Bronchial epithelial cell (primary cell): ENCODE results near the gene KRTAP10-2. TPM values are rescaled to one million over a fixed set of nuclear protein-coding genes. Genes with fewer than 3 reads are reported as not detected.

ENCODE experiments used
- DNase-seq: peaks from one replicate; pipeline ENCODE4 v3.0.0-alpha.2; 2010; ENCODE audit warnings: low read depth
- FAIRE-seq: peaks from 2 replicates; lab custom pipeline; 2011; peaks lifted over from hg19 to GRCh38; lab: Jason Lieb, UNC
- H3K27me3 ChIP-seq: 2 replicates; pipeline ENCODE4 v1.5.1; 2011; ENCODE audit warnings: low read length; ENCODE audit not compliant: control insufficient read depth, insufficient read depth
- H3K36me3 ChIP-seq: 2 replicates; pipeline ENCODE4 v1.5.1; 2011; ENCODE audit warnings: low read length; ENCODE audit not compliant: control insufficient read depth, insufficient read depth
- H3K4me3 ChIP-seq: 2 replicates; pipeline ENCODE4 v1.5.1; 2011; ENCODE audit warnings: mild to moderate bottlenecking, low read depth, low read length, control low read depth
- total RNA-seq: library from RNA; depleted of rRNA; stranded (reverse); fragments of >200 nt; gene quantifications from 2 replicates; pipeline ENCODE4 v1.2.1, GENCODE V29; 2014
- TF ChIP-seq, protein P1 (sequence below): IDR thresholded peaks from 2 replicates; pipeline ENCODE4 v1.5.1; 2011; ENCODE audit warnings: mild to moderate bottlenecking, moderate library complexity, low read length, control low read depth, inconsistent platforms; ENCODE audit not compliant: insufficient read depth, severe bottlenecking

The KRTAP10-2 gene
- total RNA-seq, 1 donor from 2014 or later, result not detected

DNA sequence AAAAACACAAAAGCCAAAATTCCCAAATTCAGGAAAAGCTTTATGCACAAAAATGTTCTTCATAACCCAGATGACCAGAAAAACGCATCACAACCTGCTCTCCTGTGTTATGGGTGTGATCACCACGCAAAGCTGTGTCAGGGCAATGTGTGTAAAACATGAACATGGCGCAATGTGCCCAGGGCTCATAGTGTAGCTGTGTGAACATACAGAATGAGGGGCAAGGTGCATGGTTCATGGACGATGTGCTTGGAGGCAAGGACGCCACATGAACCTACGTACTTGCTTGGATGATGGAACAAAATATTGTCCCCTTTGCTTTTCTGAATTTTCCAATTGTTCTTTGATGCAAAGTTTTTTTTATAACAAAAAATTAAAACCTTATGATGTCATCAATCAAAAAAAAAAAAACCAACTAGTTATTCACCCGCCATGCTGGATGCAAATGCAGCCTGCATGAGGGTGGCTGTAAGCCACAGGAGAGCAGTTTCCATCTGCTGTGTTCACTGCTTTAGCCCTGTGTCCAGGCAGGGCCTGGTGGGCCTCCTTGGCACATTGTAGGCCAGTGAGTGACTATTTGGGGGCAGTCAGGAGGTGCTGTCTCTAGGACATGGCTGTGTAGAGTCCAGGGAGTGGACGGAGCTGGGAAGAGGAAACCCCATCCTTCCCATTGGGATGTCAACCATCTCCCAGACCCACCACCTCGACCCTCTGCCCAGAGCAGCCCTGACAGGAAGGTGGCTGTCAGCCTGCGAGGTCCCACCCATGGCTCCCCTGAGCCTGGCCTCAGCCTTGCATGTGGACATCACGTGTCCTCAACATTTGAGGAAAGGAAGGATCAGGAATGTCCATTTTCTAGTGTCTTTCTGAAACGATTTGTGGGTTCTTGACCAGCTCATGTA lies 25.0 kb downstream of the KRTAP10-2 start:
- FAIRE-seq (peak; percentile 50), DNase-seq (no peak)
- H3K27me3 ChIP-seq, result no peaks in the 10 kb centered on the region
- no peak overlapping the region for H3K4me3 ChIP-seq
- no peaks in the 10 kb centered on the region for H3K36me3 ChIP-seq
- TF ChIP-seq, protein P1, sequence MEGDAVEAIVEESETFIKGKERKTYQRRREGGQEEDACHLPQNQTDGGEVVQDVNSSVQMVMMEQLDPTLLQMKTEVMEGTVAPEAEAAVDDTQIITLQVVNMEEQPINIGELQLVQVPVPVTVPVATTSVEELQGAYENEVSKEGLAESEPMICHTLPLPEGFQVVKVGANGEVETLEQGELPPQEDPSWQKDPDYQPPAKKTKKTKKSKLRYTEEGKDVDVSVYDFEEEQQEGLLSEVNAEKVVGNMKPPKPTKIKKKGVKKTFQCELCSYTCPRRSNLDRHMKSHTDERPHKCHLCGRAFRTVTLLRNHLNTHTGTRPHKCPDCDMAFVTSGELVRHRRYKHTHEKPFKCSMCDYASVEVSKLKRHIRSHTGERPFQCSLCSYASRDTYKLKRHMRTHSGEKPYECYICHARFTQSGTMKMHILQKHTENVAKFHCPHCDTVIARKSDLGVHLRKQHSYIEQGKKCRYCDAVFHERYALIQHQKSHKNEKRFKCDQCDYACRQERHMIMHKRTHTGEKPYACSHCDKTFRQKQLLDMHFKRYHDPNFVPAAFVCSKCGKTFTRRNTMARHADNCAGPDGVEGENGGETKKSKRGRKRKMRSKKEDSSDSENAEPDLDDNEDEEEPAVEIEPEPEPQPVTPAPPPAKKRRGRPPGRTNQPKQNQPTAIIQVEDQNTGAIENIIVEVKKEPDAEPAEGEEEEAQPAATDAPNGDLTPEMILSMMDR, result no peak

DNA sequence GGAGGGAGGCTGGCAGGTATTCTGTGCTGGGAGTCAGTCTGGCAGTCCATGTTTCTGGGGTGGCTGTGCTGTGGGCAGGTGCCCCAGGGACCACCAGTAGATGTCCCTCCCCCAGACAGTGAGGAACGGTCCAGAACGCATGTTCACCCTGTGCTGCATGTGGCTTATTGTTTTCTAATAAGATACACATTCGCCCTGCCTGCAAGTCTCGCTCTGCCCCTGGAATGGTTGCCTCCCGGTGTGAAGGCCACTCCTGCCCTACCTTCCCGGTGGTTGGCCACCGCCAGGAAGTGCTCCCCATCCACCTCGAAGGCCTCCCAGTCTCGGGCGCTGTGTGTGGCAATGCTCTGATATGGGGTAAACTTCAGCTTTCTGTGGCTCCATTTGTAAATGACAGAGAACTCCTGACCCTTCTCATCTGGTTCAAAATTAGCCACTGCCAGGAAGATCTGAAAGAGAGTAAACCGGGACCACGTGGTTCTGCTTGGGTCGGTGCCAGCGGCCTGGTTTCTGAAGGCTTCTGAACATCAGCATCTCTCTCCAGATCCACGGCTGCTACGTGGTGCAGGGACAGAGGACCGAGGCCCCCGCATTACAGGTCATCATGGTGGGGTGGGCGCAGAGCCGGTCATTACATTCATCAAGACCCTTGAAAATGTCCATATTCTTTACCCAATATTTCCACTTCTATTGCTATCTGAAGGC lies 25.8 kb downstream of the KRTAP10-2 start:
- no peaks in the 10 kb centered on the region for H3K27me3 ChIP-seq
- TF ChIP-seq, protein P1, result no peak
- H3K36me3 ChIP-seq, result no peaks in the 10 kb centered on the region
- DNase-seq (no peak), FAIRE-seq (no peak)
- H3K4me3 ChIP-seq, result no peak overlapping the region

DNA sequence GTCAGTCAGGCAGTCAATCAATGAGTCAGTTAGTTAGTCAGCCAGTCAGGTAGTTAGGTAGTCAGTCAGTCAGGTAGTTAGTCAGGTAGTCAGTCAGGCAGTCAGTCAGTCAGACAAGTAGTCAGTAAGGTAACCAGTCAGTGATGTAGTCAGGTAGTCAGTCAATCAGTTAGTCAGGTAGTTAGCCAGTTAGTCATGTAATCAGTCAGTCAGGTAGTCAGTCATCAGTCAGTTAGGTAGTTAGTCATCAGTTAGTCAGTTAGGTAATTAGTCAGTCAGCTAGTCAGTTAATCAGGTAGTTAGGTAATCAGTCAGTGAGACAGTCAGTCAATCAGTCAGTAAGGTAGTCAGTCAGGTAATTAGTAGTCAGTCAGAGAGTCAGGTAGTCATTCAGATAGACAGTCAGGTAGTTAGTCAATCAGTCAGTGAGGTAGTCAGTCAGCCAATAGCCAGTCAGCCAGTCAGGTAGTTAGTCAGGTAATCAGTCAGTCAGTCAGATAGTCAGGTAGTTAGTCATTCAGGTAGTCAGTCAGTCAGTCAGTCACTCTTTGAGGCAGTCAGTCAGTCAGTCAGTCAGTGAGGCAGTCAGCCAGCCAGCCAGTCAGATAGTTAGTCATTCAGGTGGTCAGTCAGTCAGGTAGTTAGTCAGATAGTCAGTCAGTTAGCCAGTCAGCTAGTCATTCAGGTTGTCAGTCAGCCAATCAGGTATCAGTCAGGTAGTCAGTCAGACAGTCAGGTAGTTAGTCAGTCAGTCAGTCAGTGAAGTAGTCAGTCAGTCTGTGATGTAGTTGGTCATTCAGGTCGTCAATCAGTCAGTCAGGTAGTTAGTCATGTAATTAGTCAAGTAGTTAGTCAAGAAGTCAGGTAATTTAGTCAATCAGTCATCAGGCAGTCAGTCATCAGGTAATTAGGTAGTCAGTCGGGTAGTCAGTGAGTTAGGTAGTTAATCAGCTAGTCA lies 26.6 kb downstream of the KRTAP10-2 start:
- TF ChIP-seq, protein P1, result no peak
- Histone ChIP-seq H3K4me3 (no peak overlapping the region), H3K36me3 (no peaks in the 10 kb centered on the region), H3K27me3 (no peaks in the 10 kb centered on the region)
- peak; percentile 93 for FAIRE-seq
- DNase-seq, result no peak

DNA sequence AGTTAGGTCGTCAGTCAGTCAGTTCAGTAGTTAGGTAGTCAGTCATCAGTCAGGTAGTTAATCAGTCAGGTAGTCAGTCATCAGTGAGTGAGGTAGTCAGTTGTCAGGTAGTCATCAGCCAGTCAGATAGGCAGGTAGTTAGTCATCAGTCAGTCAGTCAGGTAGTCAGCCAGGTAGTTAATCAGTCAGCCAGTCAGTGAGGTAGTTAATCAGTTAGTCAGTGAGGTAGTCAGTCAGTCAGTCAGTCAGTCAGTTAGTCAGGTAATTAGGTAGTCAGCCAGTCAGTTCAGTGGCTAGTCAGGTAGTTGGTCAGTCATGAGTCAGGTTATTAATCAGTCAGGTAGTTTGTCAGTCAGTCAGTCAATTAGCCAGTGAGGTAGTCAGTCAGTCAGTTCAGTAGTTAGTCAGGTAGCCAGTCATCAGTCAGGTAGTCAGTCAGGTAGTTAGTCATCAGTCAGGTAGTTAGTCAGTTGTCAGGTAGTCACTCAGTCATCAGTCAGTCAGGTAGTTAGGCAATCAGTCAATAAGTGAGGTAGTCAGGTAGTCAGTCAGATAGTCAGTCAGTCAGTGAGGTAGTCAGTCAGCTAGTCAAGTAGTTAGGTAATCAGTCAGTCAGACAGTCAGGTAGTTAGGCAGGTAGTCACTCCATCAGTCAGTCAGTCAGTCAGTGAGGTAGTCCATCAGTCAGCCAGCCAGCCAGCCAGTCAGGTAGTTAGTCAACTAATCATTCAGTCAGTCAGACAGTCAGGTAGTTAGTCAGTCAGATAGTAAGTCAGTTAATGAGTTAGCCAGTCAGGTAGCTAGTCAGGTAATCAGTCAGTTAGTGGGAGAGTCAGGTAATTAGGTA lies 27.5 kb downstream of the KRTAP10-2 start:
- TF ChIP-seq, protein P1, result no peak
- FAIRE-seq, result peak; percentile 91
- no peak overlapping the region for H3K4me3 ChIP-seq
- H3K36me3 ChIP-seq, result no peaks in the 10 kb centered on the region
- H3K27me3 ChIP-seq, result no peaks in the 10 kb centered on the region
- DNase-seq, result no peak

DNA sequence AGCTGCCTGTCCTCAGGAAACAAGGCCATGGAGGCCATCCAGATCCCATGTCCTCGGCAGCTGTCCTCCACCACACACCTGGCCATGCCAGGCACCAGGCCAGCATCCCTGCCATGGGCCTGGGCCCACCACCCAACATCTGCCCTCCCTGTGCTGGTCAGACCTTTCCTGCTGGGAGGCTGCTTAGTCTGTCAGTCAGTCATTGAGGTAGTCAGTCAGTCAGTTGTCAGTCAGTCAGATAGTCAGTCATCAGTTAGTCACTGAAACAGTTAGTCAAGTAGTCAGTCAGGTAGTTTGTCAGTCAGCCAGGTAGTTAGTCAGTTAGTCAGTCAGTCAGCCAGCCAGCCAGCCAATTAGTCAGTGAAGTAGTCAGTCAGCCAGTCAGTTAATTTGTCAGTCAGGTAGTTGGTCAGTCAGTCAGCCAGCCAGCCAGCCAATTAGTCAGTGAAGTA lies 28.5 kb downstream of the KRTAP10-2 start:
- Histone ChIP-seq H3K4me3 (no peak overlapping the region), H3K27me3 (no peaks in the 10 kb centered on the region), H3K36me3 (no peaks in the 10 kb centered on the region)
- no peak for DNase-seq
- FAIRE-seq, result peak; percentile 83
- TF ChIP-seq, protein P1, result no peak
